ENCODE data around the gene NLRC4.
A peak's percentile ranks its signal among the peaks of the same experiment; 100 is the strongest.
"Not testable (repeated sequence)": the region's sequence is repeated elsewhere in the genome, so short reads cannot be mapped to it uniquely, and the experiment has no call there.

The NLRC4 gene, protein sequence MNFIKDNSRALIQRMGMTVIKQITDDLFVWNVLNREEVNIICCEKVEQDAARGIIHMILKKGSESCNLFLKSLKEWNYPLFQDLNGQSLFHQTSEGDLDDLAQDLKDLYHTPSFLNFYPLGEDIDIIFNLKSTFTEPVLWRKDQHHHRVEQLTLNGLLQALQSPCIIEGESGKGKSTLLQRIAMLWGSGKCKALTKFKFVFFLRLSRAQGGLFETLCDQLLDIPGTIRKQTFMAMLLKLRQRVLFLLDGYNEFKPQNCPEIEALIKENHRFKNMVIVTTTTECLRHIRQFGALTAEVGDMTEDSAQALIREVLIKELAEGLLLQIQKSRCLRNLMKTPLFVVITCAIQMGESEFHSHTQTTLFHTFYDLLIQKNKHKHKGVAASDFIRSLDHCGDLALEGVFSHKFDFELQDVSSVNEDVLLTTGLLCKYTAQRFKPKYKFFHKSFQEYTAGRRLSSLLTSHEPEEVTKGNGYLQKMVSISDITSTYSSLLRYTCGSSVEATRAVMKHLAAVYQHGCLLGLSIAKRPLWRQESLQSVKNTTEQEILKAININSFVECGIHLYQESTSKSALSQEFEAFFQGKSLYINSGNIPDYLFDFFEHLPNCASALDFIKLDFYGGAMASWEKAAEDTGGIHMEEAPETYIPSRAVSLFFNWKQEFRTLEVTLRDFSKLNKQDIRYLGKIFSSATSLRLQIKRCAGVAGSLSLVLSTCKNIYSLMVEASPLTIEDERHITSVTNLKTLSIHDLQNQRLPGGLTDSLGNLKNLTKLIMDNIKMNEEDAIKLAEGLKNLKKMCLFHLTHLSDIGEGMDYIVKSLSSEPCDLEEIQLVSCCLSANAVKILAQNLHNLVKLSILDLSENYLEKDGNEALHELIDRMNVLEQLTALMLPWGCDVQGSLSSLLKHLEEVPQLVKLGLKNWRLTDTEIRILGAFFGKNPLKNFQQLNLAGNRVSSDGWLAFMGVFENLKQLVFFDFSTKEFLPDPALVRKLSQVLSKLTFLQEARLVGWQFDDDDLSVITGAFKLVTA

GRCh38 chr2:32264422-32265105 lies at the start of gene NLRC4:
Gene NLRC4 (minus strand): TSS chr2:32264886. CDS start chr2:32256775, 8,111 bp downstream.
- DNase-seq: no peak

DNA sequence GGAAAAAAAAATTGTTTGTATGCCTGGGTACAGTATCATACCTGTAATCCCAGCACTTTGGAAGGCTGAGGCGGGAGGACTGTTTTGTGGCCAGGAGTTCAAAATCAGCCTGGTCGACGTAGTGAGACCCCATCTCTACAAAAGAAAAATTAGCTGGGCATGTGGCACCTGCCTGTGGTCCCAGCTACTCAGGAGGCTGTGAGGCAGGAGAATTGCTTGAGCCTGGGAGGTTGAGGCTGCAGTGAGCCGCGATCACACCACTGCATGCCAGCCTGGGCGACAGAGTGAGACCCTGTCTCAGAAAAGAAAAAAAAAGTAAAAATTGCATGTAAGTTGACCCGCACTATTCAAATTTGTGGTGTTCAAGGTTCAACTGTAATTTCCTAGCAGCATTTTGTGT lies 45.9 kb upstream of the NLRC4 start:
- no peak for DNase-seq

DNA sequence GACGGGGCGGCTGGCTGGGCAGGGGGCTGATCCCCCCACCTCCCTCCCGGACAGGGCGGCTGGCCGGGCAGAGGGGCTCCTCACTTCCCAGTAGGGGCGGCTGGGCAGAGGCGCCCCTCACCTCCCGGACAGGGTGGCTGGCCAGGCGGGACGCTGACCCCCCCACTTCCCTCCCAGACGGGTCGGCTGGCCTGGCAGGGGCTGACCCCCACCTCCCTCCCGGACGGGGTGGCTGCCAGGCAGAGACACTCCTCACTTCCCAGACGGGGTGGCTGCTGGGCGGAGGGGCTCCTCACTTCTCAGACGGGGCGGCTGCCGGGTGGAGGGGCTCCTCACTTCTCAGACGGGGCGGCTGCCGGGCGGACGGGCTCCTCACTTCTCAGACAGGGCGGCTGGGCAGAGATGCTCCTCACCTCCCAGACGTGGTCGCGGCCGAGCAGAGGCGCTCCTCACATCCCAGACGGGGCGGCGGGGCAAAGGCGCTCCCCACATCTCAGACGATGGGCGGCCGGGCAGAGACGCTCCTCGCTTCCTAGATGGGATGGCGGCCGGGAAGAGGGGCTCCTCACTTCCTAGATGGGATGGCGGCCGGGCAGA lies 29.4 kb upstream of the NLRC4 start:
- not testable (repeated sequence) for DNase-seq

- not testable (repeated sequence) for DNase-seq
Measured at GRCh38 chr2:32293493-32293892, 28.8 kb upstream of the NLRC4 start.

- no peak for DNase-seq
Measured at GRCh38 chr2:32291746-32292145, 27.1 kb upstream of the NLRC4 start.

DNA sequence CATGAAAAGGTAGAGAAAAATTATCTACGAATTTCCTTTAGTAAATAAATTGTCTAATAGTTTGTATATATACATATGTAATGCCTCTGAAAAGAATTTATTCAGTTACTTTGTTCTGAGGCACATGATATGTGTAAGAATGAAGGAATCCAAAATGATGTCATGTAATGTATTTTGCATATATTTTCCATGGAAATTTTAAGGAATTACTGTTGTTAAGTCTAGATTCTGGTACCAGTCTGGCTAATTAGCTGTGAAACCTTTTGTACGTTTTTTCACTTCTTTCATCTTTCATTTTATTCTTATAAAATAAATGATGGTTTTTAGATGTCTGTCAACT lies 25.3 kb upstream of the NLRC4 start:
- DNase-seq: no peak

DNA sequence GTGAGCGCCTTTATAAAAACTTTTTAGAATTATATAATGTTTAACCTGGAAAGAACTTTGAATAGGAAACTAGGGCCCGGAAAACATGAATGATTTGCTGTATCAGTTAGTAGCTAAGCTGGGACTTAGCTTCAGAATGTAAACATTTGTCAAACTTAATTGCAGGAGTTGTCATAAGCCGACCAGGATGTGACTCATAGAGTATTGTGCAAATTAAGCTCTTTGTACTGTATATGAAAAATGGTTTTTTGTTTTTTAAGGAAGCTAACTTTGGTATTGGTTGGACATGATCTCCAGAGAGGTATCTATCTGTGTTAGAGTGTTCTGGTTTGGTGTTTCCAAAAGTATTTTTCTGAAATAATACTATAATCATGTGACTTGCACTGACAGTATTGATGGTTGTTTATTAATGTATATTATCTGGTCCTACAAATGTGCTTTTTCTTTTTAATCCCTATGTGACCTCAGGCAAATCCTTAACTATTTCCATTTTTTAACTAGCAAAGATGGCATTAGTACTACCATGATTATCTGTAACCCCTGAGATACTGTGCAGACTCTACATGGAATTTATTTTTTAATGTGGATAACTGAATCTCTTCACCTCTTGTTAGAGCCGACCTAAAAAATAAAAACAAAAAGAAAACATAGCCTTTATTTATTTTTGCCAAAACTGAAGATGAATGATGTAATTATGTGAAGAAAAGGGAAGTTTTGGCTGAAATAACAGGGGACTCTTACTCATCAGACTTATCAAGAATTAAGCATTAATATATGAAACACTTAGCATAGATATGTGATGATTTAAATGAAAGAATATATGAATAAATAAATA lies 24.7 kb upstream of the NLRC4 start:
- no peak for DNase-seq

- DNase-seq: no peak
Measured at GRCh38 chr2:32284321-32284720, 19.6 kb upstream of the NLRC4 start.

GRCh38 chr2:32278478-32278853 lies 13.8 kb upstream of the NLRC4 start:
- DNase-seq: no peak

DNA sequence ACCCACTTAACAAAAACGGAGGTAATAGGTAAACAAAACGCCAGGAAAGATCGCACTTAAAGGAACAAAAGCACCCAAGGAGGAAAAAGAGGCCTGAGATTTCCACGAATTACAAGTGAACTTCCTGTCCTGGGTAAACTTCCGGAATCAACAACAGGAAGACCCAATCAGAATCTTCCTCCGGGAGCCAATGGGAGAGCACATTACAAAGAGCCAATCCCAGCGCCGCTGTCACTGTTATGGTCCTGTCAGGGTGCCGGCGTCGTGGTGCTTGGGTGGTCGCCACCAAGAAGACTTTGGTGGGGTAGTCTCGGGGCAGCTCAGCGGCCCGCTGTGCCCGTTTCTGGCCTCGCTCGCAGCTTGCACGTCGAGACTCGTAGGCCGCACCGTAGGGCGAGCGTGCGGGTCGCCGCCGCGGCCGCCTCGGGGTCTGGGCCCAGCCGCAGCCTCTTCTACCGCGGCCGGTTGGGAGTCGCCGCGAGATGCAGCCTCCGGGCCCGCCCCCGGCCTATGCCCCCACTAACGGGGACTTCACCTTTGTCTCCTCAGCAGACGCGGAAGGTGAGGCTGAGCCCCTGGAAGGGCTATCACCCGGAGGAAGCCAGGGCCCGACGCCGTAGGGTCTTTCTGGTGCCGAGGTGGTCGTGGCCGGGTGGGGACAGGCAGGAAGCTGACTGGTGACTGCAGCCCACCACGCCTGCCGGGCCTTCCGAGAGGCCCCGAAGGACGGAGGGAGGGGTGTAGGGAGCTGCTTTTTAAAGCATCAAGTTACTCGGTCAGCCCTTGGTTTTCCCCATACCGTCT lies 13.2 kb upstream of the NLRC4 start, which contains the start of gene YIPF4:
TSS of gene YIPF4 (plus strand) at position 231 of the 804 bp plus-strand sequence. CDS start at position 483, 252 bp downstream.
- DNase-seq: peak; percentile 88

DNA sequence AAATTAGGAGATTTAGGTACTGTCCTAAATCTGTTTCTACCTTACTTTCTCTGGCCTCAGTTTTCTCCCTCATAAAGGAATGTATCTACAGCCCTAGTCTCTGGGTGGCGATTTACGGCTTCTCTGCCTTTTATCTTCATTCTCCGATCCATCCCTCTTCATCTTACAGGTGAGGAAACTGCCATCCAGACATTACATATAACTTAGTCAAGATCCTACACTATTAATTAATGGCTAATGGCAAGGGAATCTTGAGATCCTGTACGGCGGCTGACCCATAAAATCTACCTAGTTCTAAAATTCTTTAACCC lies 12.6 kb upstream of the NLRC4 start:
- no peak for DNase-seq

GRCh38 chr2:32275790-32276189 lies 11.1 kb upstream of the NLRC4 start:
- DNase-seq: not testable (repeated sequence)

DNA sequence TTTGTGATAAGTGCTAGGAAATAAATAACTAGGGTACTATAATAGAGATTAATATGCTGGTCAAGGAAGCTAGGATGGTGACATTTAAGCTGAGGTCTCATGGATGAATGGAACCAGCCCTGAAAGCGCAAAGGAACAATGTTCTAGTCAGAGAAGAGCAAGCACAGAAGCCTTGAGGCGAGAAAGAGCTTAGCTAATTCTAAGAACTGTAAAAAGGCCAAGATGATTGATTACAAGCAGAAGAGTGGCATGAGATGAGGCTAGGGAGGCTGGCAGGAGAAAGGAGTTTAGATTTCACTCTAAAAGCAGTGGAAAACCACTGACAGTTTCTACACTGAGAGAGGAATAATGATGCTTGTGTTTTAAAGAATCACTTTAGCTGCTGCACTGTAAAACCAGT lies 9.6 kb upstream of the NLRC4 start:
- DNase-seq: no peak

DNA sequence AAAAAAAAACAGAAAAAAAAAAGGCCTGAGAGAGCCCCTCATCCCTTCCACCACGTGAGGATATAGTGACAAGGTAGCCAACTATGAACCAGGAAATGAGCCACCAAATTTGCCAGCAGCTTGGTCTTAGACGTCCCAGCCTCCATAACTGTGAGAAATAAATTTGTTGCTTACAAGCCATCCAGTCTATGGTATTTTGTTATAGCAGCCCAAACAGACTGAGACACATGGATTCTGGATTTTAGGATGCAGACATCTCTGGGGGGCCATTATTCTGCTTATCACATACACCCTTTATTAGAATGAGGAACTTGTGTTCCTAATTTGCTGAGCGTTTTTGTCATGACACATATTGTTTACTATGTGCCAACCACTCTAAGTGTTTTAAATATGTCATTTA lies 7.6 kb upstream of the NLRC4 start:
- no peak for DNase-seq

DNA sequence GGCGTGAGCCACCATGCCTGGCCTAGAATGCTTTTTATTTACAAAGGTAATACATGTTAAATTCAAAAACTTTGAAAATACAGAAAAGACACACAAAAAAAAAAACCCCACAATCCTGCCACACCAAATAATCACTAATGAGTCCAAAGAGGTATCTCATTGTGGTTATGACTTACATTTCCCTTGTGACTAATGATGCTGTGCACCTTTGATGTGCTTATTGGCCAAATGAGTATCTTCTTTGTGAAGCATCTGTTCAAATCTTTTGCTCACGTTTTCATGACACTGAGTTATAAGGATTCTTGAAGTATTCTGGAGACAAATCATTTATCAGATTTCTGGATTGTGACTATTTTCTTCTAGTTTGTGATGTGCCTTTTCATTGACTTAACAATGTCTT lies 6.4 kb upstream of the NLRC4 start:
- no peak for DNase-seq

DNA sequence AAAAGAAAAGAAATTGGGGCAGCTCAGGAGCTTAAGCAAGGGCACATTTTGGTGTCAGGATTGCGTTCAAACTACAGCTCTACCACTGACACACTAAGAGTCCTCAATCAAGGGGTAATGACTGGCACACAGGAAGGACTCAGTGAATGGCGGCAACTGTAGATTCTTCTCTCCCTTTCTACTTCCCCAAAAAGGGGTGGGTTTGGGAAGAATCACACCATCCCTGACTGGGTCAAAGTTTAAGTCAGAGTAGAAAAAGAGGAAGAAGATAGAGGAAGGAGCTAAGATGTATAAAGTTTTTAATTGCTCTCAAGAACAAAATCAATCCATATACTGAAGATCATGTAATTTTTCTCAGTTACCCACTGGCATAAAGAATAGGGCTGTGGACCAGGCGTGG lies 2.6 kb downstream of the NLRC4 start:
- no peak for DNase-seq

- no peak for DNase-seq
Measured at GRCh38 chr2:32260376-32260775, 4.3 kb downstream of the NLRC4 start.

GRCh38 chr2:32258242-32258641 lies 6.4 kb downstream of the NLRC4 start:
- DNase-seq: no peak

DNA sequence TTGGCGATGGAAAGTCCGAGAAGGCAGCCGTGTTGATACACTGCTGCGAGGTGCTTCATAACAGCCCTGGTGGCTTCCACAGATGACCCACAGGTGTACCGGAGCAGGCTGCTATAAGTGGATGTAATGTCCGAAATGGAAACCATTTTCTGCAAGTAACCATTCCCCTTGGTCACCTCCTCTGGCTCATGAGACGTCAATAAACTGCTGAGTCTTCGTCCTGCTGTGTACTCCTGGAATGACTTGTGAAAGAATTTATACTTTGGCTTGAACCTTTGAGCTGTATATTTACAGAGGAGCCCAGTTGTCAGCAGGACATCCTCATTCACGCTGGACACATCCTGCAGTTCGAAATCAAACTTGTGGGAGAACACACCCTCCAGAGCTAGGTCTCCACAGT lies 14.4 kb downstream of the NLRC4 start:
- no peak for DNase-seq

- DNase-seq: no peak
Measured at GRCh38 chr2:32249731-32250236, 14.9 kb downstream of the NLRC4 start.

GRCh38 chr2:32248299-32248698 lies 16.4 kb downstream of the NLRC4 start:
- DNase-seq: no peak
